ENCODE measurements around the gene OR2L8. TPM values are rescaled to one million over a fixed set of nuclear protein-coding genes. Genes with fewer than 3 reads are reported as not detected.

OR2L8 gene
- total RNA-seq, 1 experiment from 2014 or later: not detected

DNA sequence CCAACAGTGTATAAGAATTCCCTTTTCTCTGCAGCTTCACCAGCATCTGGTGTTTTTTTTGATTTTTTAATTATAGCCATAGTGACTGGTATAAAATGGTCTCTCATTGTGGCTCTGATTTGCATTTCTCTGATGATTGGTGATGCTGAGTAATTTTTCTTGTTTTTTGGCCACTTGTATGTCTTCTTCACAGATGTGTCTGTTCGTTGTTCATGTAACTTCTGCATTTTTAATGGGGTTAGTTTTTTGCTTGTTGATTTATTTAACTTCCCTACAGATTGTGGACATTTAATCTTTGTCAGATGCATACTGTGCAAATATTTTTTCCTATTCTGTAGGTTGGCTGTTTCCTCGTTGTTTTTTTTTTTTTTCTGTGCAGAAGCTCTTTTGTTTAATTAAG, 44.3 kb downstream of the OR2L8 start:
- no TSS peak for BruUV-seq (replicated peaks)
- Histone ChIP-seq H3K4me3 (no peak overlapping the region), H3K9me3 (ENCODE audit: insufficient read depth, low read depth) (no peaks in the 10 kb centered on the region), H3K27me3 (ENCODE audit: insufficient read depth, low read depth) (no peaks in the 10 kb centered on the region), H3K79me2 (ENCODE audit: low read depth) (no peaks in the 10 kb centered on the region), H3K4me1 (replicated peaks; ENCODE audit: insufficient read depth) (no peaks in the 10 kb centered on the region), H2AFZ (no peak overlapping the region), H3K4me2 (no peak overlapping the region), H4K20me1 (ENCODE audit: insufficient read depth) (no peaks in the 10 kb centered on the region), H3K27ac (no peak overlapping the region), H3K9me2 (ENCODE audit: insufficient read depth) (no peaks in the 10 kb centered on the region), H3K36me3 (ENCODE audit: low read depth) (no peaks in the 10 kb centered on the region), H3F3A (ENCODE audit: insufficient read depth, low read depth) (no peaks in the 10 kb centered on the region)
- intact Hi-C loops (cut with micrococcal nuclease; ENCODE audit: unreplicated experiment): no loop called here
- DNase-seq: no peak
- TF ChIP-seq, protein P1, sequence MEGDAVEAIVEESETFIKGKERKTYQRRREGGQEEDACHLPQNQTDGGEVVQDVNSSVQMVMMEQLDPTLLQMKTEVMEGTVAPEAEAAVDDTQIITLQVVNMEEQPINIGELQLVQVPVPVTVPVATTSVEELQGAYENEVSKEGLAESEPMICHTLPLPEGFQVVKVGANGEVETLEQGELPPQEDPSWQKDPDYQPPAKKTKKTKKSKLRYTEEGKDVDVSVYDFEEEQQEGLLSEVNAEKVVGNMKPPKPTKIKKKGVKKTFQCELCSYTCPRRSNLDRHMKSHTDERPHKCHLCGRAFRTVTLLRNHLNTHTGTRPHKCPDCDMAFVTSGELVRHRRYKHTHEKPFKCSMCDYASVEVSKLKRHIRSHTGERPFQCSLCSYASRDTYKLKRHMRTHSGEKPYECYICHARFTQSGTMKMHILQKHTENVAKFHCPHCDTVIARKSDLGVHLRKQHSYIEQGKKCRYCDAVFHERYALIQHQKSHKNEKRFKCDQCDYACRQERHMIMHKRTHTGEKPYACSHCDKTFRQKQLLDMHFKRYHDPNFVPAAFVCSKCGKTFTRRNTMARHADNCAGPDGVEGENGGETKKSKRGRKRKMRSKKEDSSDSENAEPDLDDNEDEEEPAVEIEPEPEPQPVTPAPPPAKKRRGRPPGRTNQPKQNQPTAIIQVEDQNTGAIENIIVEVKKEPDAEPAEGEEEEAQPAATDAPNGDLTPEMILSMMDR (conservative IDR thresholded peaks at IDR 0.05): no peak
- TF ChIP-seq EZH2 (IDR thresholded peaks at IDR 0.05; ENCODE audit: low read depth): no peak
- CTCF ChIA-PET: no interaction called here
- POLR2A ChIA-PET (ENCODE audit: unreplicated experiment): no interaction called here

DNA sequence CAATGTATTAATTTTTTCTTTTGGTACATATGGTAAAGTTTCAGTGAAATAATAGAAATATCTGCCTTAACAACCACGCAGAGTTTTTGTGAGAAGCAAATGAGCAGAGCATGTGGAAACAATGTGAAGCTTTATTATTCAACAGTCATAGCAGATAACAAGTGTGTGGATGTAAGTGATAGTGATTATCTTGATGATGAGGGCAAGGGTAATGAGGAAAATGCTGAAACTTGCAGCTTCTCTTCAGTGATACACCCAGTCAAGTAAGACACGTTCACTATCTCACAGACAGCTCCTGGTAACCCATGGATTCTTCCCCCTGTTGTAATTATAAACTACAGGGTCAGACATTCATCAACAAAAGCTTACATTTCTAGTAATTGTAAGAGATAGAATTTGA, 50.2 kb downstream of the OR2L8 start:
- ChIA-PET CTCF (no interaction called here), POLR2A (ENCODE audit: unreplicated experiment) (no interaction called here)
- H3K9me3 ChIP-seq (ENCODE audit: insufficient read depth, low read depth): no peaks in the 10 kb centered on the region
- TF ChIP-seq, protein P1 (conservative IDR thresholded peaks at IDR 0.05): no peak
- no peak for TF ChIP-seq EZH2 (IDR thresholded peaks at IDR 0.05; ENCODE audit: low read depth)
- no peak for DNase-seq
- no peaks in the 10 kb centered on the region for H4K20me1 ChIP-seq (ENCODE audit: insufficient read depth)
- no peaks in the 10 kb centered on the region for H3K4me1 ChIP-seq (replicated peaks; ENCODE audit: insufficient read depth)
- no peaks in the 10 kb centered on the region for H3K36me3 ChIP-seq (ENCODE audit: low read depth)
- intact Hi-C loops (cut with micrococcal nuclease; ENCODE audit: unreplicated experiment): no loop called here
- H3K27me3 ChIP-seq (ENCODE audit: insufficient read depth, low read depth): no peaks in the 10 kb centered on the region
- H2AFZ ChIP-seq: no peak overlapping the region
- no TSS peak for BruUV-seq (replicated peaks)
- H3K9me2 ChIP-seq (ENCODE audit: insufficient read depth): no peaks in the 10 kb centered on the region
- no peak overlapping the region for H3K4me2 ChIP-seq
- no peaks in the 10 kb centered on the region for H3F3A ChIP-seq (ENCODE audit: insufficient read depth, low read depth)
- no peak overlapping the region for H3K4me3 ChIP-seq
- no peaks in the 10 kb centered on the region for H3K79me2 ChIP-seq (ENCODE audit: low read depth)
- H3K27ac ChIP-seq: no peak overlapping the region

Other genes starting within 250 kb of the OR2L8 start
- gene OR6F1, start 232.2 kb upstream of the OR2L8 start, total RNA-seq (2021): not detected in 2 replicates
- gene OR14K1, start 210.2 kb upstream of the OR2L8 start, total RNA-seq (2021): not detected in 2 replicates
- not detected in 2 replicates for gene OR14A2, start 200.7 kb upstream of the OR2L8 start, total RNA-seq (2021)
- not detected in 2 replicates for gene OR1C1, start 188.3 kb upstream of the OR2L8 start, total RNA-seq (2021)
- not detected in 2 replicates for gene OR14A16, start 124.7 kb upstream of the OR2L8 start, total RNA-seq (2021)
- not detected in 2 replicates for gene OR11L1, start 107.0 kb upstream of the OR2L8 start, total RNA-seq (2021)
- not detected in 2 replicates for gene TRIM58, start 91.7 kb upstream of the OR2L8 start, total RNA-seq (2021)
- gene OR2W3, start 53.3 kb upstream of the OR2L8 start, total RNA-seq (2021): not detected in 2 replicates
- gene OR2T8, start 28.6 kb upstream of the OR2L8 start, total RNA-seq (2021): not detected in 2 replicates
- not detected in 2 replicates for gene OR2AJ1, start 24.0 kb upstream of the OR2L8 start, total RNA-seq (2021)
- gene OR2AK2, start 16.4 kb downstream of the OR2L8 start, total RNA-seq (2021): not detected in 2 replicates
- not detected in 2 replicates for gene OR2L5, start 64.8 kb downstream of the OR2L8 start, total RNA-seq (2021)
- gene OR2L2, start 81.2 kb downstream of the OR2L8 start, total RNA-seq (2021): 0.10 and 0.13 TPM in 2 replicates
- gene OR2L3, start 98.0 kb downstream of the OR2L8 start, total RNA-seq (2021): not detected in 2 replicates
- not detected in 2 replicates for gene OR2L13, start 146.3 kb downstream of the OR2L8 start, total RNA-seq (2021)
- gene OR2M5, start 196.3 kb downstream of the OR2L8 start, total RNA-seq (2021): not detected in 2 replicates
- not detected in 2 replicates for gene OR2M2, start 226.0 kb downstream of the OR2L8 start, total RNA-seq (2021)
- 0.20 and 0.35 TPM in 2 replicates for gene OR2M3, start 248.4 kb downstream of the OR2L8 start, total RNA-seq (2021)